ENCODE data around the gene NCS1.
"Not testable (repeated sequence)": the region's sequence is repeated elsewhere in the genome, so short reads cannot be mapped to it uniquely, and the experiment has no call there.

The NCS1 gene

GRCh38 chr9:130255631-130256134, 83.5 kb downstream of the NCS1 start:
- no peak for TF ChIP-seq CTCF (IDR thresholded peaks at IDR 0.05; ENCODE audit: low read depth, low read length, missing control alignments)
- no peak overlapping the region for H3K4me3 ChIP-seq (replicated peaks; ENCODE audit: low read depth, low read length)

GRCh38 chr9:130256644-130257043, 84.4 kb downstream of the NCS1 start:
- no peak overlapping the region for H3K4me3 ChIP-seq (replicated peaks; ENCODE audit: low read depth, low read length)
- no peak for TF ChIP-seq CTCF (IDR thresholded peaks at IDR 0.05; ENCODE audit: low read depth, low read length, missing control alignments)

More at GRCh38 chr9:130255631-130256134, 83.5 kb downstream of the NCS1 start:
- no peak for DNase-seq (ENCODE audit: extremely low read depth, low read depth)

GRCh38 chr9:130258137-130258536, 85.9 kb downstream of the NCS1 start:
- DNase-seq (ENCODE audit: extremely low read depth, low read depth), result not testable (repeated sequence)

More at GRCh38 chr9:130256644-130257043, 84.4 kb downstream of the NCS1 start:
- DNase-seq (ENCODE audit: extremely low read depth, low read depth), result no peak

GRCh38 chr9:130259044-130259443, 86.8 kb downstream of the NCS1 start:
- DNase-seq (ENCODE audit: extremely low read depth, low read depth), result no peak
- no peak overlapping the region for H3K4me3 ChIP-seq (replicated peaks; ENCODE audit: low read depth, low read length)

More at GRCh38 chr9:130258137-130258536, 85.9 kb downstream of the NCS1 start:
- not testable (repeated sequence) for H3K4me3 ChIP-seq (replicated peaks; ENCODE audit: low read depth, low read length)

GRCh38 chr9:130260816-130261765, 88.9 kb downstream of the NCS1 start:
- DNase-seq (ENCODE audit: extremely low read depth, low read depth), result no peak
- H3K4me3 ChIP-seq (replicated peaks; ENCODE audit: low read depth, low read length), result no peak overlapping the region
- TF ChIP-seq CTCF (IDR thresholded peaks at IDR 0.05; ENCODE audit: low read depth, low read length, missing control alignments), result no peak

More at GRCh38 chr9:130259044-130259443, 86.8 kb downstream of the NCS1 start:
- TF ChIP-seq CTCF (IDR thresholded peaks at IDR 0.05; ENCODE audit: low read depth, low read length, missing control alignments), result no peak

- DNase-seq (ENCODE audit: extremely low read depth, low read depth), result no peak
- no peak for TF ChIP-seq CTCF (IDR thresholded peaks at IDR 0.05; ENCODE audit: low read depth, low read length, missing control alignments)
- H3K4me3 ChIP-seq (replicated peaks; ENCODE audit: low read depth, low read length), result no peak overlapping the region
Measured at GRCh38 chr9:130262061-130262745, 90.0 kb downstream of the NCS1 start.

GRCh38 chr9:130262771-130263170, 90.6 kb downstream of the NCS1 start:
- H3K4me3 ChIP-seq (replicated peaks; ENCODE audit: low read depth, low read length), result no peak overlapping the region
- DNase-seq (ENCODE audit: extremely low read depth, low read depth), result no peak
- no peak for TF ChIP-seq CTCF (IDR thresholded peaks at IDR 0.05; ENCODE audit: low read depth, low read length, missing control alignments)

All from HFF-Myc (cell line).